ENCODE measurements around the gene DHRS2.

The DHRS2 gene

GRCh38 chr14:23624830-23625404 lies 11.2 kb upstream of the DHRS2 start:
- WGBS (ENCODE audit: extremely low coverage, insufficient coverage, low lambda C conversion rate): 100% methylated on average over 1 of the region's 3 CpGs
- no peaks in the 10 kb centered on the region for H3K79me2 ChIP-seq (ENCODE audit: control insufficient read depth, insufficient read depth, low read length)
- no peaks in the 10 kb centered on the region for H3K4me1 ChIP-seq (ENCODE audit: control insufficient read depth, low read depth, low read length)
- no peak overlapping the region for H3K23ac ChIP-seq (ENCODE audit: low read length)
- no peak overlapping the region for H4K8ac ChIP-seq (ENCODE audit: low read depth, low read length)
- H3K79me1 ChIP-seq (ENCODE audit: low read length): no peaks in the 10 kb centered on the region
- no peak overlapping the region for H3K27ac ChIP-seq (ENCODE audit: low read depth, low read length)
- no peak overlapping the region for H2AK5ac ChIP-seq (ENCODE audit: low read length)
- no peaks in the 10 kb centered on the region for H3K36me3 ChIP-seq (ENCODE audit: control insufficient read depth, insufficient read depth, low read length)
- H4K5ac ChIP-seq (ENCODE audit: low read length): no peak overlapping the region
- H2BK15ac ChIP-seq (replicated peaks; ENCODE audit: low read depth): no peak overlapping the region
- no peaks in the 10 kb centered on the region for H3K27me3 ChIP-seq (ENCODE audit: insufficient read depth, low read length, poor library complexity)
- no peak overlapping the region for H3K4me3 ChIP-seq (ENCODE audit: low read length)
- no peak overlapping the region for H3K56ac ChIP-seq (ENCODE audit: low read length)
- H2BK5ac ChIP-seq (ENCODE audit: low read length): no peak overlapping the region
- DNase-seq: peak; percentile 36
- H2BK120ac ChIP-seq (ENCODE audit: low read depth, low read length): no peak overlapping the region
- no peak overlapping the region for H3K4me2 ChIP-seq (ENCODE audit: low read length)
- H3K4ac ChIP-seq (ENCODE audit: low read depth, low read length): no peak overlapping the region
- no peak overlapping the region for H3K18ac ChIP-seq (ENCODE audit: low read length)
- no peak overlapping the region for H3K9ac ChIP-seq (ENCODE audit: low read length)

DNA sequence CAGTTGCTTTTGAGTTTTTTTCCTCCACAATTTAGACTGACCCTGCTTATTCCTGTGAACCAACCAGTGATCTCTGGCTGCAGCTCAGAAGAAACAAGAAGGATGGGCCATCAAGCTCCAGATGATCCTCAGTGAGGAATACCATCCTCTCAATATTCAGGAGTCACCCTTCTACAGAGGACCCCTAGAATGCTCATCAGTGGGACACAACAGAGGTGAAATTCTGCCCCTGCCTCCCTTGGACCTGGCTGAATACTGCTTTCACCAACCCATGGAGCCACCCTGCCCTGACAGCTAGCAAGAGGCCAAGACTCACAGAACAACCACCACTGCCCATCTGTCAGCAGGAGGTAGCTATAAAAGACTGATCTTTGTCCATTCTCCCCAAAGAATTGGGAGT lies 9.2 kb upstream of the DHRS2 start:
- Histone ChIP-seq H3K79me2 (ENCODE audit: control insufficient read depth, insufficient read depth, low read length) (no peaks in the 10 kb centered on the region), H3K56ac (ENCODE audit: low read length) (no peak overlapping the region), H4K8ac (ENCODE audit: low read depth, low read length) (no peak overlapping the region), H3K27me3 (ENCODE audit: insufficient read depth, low read length, poor library complexity) (no peaks in the 10 kb centered on the region), H3K23ac (ENCODE audit: low read length) (no peak overlapping the region), H3K4me3 (ENCODE audit: low read length) (no peak overlapping the region), H2BK120ac (ENCODE audit: low read depth, low read length) (no peak overlapping the region), H3K4me1 (ENCODE audit: control insufficient read depth, low read depth, low read length) (peaks cover 10% of the 10 kb centered on the region), H3K18ac (ENCODE audit: low read length) (no peak overlapping the region), H2BK15ac (replicated peaks; ENCODE audit: low read depth) (no peak overlapping the region), H3K36me3 (ENCODE audit: control insufficient read depth, insufficient read depth, low read length) (no peaks in the 10 kb centered on the region), H3K9ac (ENCODE audit: low read length) (no peak overlapping the region), H2AK5ac (ENCODE audit: low read length) (no peak overlapping the region), H3K79me1 (ENCODE audit: low read length) (no peaks in the 10 kb centered on the region), H3K4ac (ENCODE audit: low read depth, low read length) (no peak overlapping the region), H3K4me2 (ENCODE audit: low read length) (no peak overlapping the region), H3K27ac (ENCODE audit: low read depth, low read length) (no peak overlapping the region), H2BK5ac (ENCODE audit: low read length) (no peak overlapping the region), H4K5ac (ENCODE audit: low read length) (no peak overlapping the region)
- no peak for DNase-seq

- no CpG with 5 or more reads among the region's 6 CpGs for WGBS (ENCODE audit: extremely low coverage, insufficient coverage, low lambda C conversion rate)
- DNase-seq: no peak
Observed at GRCh38 chr14:23627961-23628360, 8.2 kb upstream of the DHRS2 start.

DNA sequence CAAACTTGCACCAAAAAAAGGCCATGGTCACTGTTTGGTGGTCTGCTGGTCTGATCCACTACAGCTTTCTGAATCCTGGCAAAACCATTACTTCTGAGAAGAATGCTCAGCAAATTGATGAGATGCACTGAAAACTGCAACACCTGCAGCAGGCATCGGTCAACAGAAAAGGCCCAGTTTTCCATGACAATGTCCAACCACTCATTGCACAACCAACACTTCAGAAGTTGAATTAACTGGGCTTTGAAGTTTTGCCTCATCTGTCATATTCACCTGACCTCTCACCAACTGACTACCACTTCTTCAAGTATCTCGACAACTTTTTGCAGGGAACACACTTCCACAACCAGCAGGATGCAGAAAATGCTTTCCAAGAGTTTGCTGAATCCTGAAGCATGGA lies 7.0 kb upstream of the DHRS2 start:
- Histone ChIP-seq H2BK120ac (ENCODE audit: low read depth, low read length) (no peak overlapping the region), H3K79me1 (ENCODE audit: low read length) (no peaks in the 10 kb centered on the region), H3K18ac (ENCODE audit: low read length) (no peak overlapping the region), H3K79me2 (ENCODE audit: control insufficient read depth, insufficient read depth, low read length) (no peaks in the 10 kb centered on the region), H4K8ac (ENCODE audit: low read depth, low read length) (no peak overlapping the region), H4K5ac (ENCODE audit: low read length) (no peak overlapping the region), H2AK5ac (ENCODE audit: low read length) (no peak overlapping the region), H3K56ac (ENCODE audit: low read length) (no peak overlapping the region), H3K4me2 (ENCODE audit: low read length) (no peak overlapping the region), H2BK5ac (ENCODE audit: low read length) (no peak overlapping the region), H3K9ac (ENCODE audit: low read length) (no peak overlapping the region), H3K4ac (ENCODE audit: low read depth, low read length) (no peak overlapping the region), H3K23ac (ENCODE audit: low read length) (no peak overlapping the region), H2BK15ac (replicated peaks; ENCODE audit: low read depth) (no peak overlapping the region), H3K36me3 (ENCODE audit: control insufficient read depth, insufficient read depth, low read length) (no peaks in the 10 kb centered on the region), H3K27me3 (ENCODE audit: insufficient read depth, low read length, poor library complexity) (no peaks in the 10 kb centered on the region), H3K4me1 (ENCODE audit: control insufficient read depth, low read depth, low read length) (peaks cover 11% of the 10 kb centered on the region), H3K4me3 (ENCODE audit: low read length) (no peak overlapping the region), H3K27ac (ENCODE audit: low read depth, low read length) (no peak overlapping the region)
- no CpG with 5 or more reads among the region's 2 CpGs for WGBS (ENCODE audit: extremely low coverage, insufficient coverage, low lambda C conversion rate)
- no peak for DNase-seq

More at GRCh38 chr14:23627961-23628360, 8.2 kb upstream of the DHRS2 start:
- Histone ChIP-seq H3K4me2 (ENCODE audit: low read length) (no peak overlapping the region), H3K79me2 (ENCODE audit: control insufficient read depth, insufficient read depth, low read length) (no peaks in the 10 kb centered on the region), H4K5ac (ENCODE audit: low read length) (no peak overlapping the region), H2BK15ac (replicated peaks; ENCODE audit: low read depth) (no peak overlapping the region), H2BK120ac (ENCODE audit: low read depth, low read length) (no peak overlapping the region), H3K56ac (ENCODE audit: low read length) (no peak overlapping the region), H3K18ac (ENCODE audit: low read length) (no peak overlapping the region), H3K4ac (ENCODE audit: low read depth, low read length) (no peak overlapping the region), H3K4me1 (ENCODE audit: control insufficient read depth, low read depth, low read length) (peaks cover 11% of the 10 kb centered on the region), H3K27ac (ENCODE audit: low read depth, low read length) (no peak overlapping the region), H3K9ac (ENCODE audit: low read length) (no peak overlapping the region), H3K79me1 (ENCODE audit: low read length) (no peaks in the 10 kb centered on the region), H3K23ac (ENCODE audit: low read length) (no peak overlapping the region), H3K27me3 (ENCODE audit: insufficient read depth, low read length, poor library complexity) (no peaks in the 10 kb centered on the region), H4K8ac (ENCODE audit: low read depth, low read length) (no peak overlapping the region), H2AK5ac (ENCODE audit: low read length) (no peak overlapping the region), H3K36me3 (ENCODE audit: control insufficient read depth, insufficient read depth, low read length) (no peaks in the 10 kb centered on the region), H3K4me3 (ENCODE audit: low read length) (no peak overlapping the region), H2BK5ac (ENCODE audit: low read length) (no peak overlapping the region)

- no peaks in the 10 kb centered on the region for H3K79me1 ChIP-seq (ENCODE audit: low read length)
- H2AK5ac ChIP-seq (ENCODE audit: low read length): no peak overlapping the region
- no peak overlapping the region for H2BK15ac ChIP-seq (replicated peaks; ENCODE audit: low read depth)
- H3K56ac ChIP-seq (ENCODE audit: low read length): peak overlapping the region; percentile 61
- no peak overlapping the region for H2BK120ac ChIP-seq (ENCODE audit: low read depth, low read length)
- H2BK5ac ChIP-seq (ENCODE audit: low read length): peak overlapping the region; percentile 49
- H3K4ac ChIP-seq (ENCODE audit: low read depth, low read length): no peak overlapping the region
- H3K23ac ChIP-seq (ENCODE audit: low read length): no peak overlapping the region
- no peak overlapping the region for H4K5ac ChIP-seq (ENCODE audit: low read length)
- no peak overlapping the region for H3K18ac ChIP-seq (ENCODE audit: low read length)
- H3K4me3 ChIP-seq (ENCODE audit: low read length): no peak overlapping the region
- no peak overlapping the region for H3K4me2 ChIP-seq (ENCODE audit: low read length)
- no peaks in the 10 kb centered on the region for H3K36me3 ChIP-seq (ENCODE audit: control insufficient read depth, insufficient read depth, low read length)
- H4K8ac ChIP-seq (ENCODE audit: low read depth, low read length): no peak overlapping the region
- peak overlapping the region; percentile 39 for H3K27ac ChIP-seq (ENCODE audit: low read depth, low read length)
- H3K9ac ChIP-seq (ENCODE audit: low read length): no peak overlapping the region
- DNase-seq: no peak
- H3K79me2 ChIP-seq (ENCODE audit: control insufficient read depth, insufficient read depth, low read length): no peaks in the 10 kb centered on the region
- H3K27me3 ChIP-seq (ENCODE audit: insufficient read depth, low read length, poor library complexity): no peaks in the 10 kb centered on the region
- peaks cover 11% of the 10 kb centered on the region for H3K4me1 ChIP-seq (ENCODE audit: control insufficient read depth, low read depth, low read length)
Observed at GRCh38 chr14:23629832-23630396, 6.2 kb upstream of the DHRS2 start.

GRCh38 chr14:23630687-23631086 lies 5.5 kb upstream of the DHRS2 start:
- Histone ChIP-seq H3K27me3 (ENCODE audit: insufficient read depth, low read length, poor library complexity) (no peaks in the 10 kb centered on the region), H4K5ac (ENCODE audit: low read length) (no peak overlapping the region), H3K36me3 (ENCODE audit: control insufficient read depth, insufficient read depth, low read length) (no peaks in the 10 kb centered on the region), H3K18ac (ENCODE audit: low read length) (no peak overlapping the region), H4K8ac (ENCODE audit: low read depth, low read length) (no peak overlapping the region), H3K4me3 (ENCODE audit: low read length) (no peak overlapping the region), H3K4me2 (ENCODE audit: low read length) (no peak overlapping the region), H3K27ac (ENCODE audit: low read depth, low read length) (peak overlapping the region; percentile 39), H3K79me1 (ENCODE audit: low read length) (no peaks in the 10 kb centered on the region), H3K9ac (ENCODE audit: low read length) (no peak overlapping the region), H3K4me1 (ENCODE audit: control insufficient read depth, low read depth, low read length) (peaks cover 11% of the 10 kb centered on the region), H2AK5ac (ENCODE audit: low read length) (no peak overlapping the region), H2BK15ac (replicated peaks; ENCODE audit: low read depth) (no peak overlapping the region), H2BK120ac (ENCODE audit: low read depth, low read length) (no peak overlapping the region), H2BK5ac (ENCODE audit: low read length) (no peak overlapping the region), H3K56ac (ENCODE audit: low read length) (peak overlapping the region; percentile 61), H3K4ac (ENCODE audit: low read depth, low read length) (no peak overlapping the region), H3K79me2 (ENCODE audit: control insufficient read depth, insufficient read depth, low read length) (no peaks in the 10 kb centered on the region), H3K23ac (ENCODE audit: low read length) (no peak overlapping the region)
- WGBS (ENCODE audit: extremely low coverage, insufficient coverage, low lambda C conversion rate): no CpG with 5 or more reads among the region's 1 CpG
- DNase-seq: peak; percentile 57
